ENCODE measurements around the gene ALG1. TPM values are rescaled to one million over a fixed set of nuclear protein-coding genes. Genes with fewer than 3 reads are reported as not detected.
A peak's percentile ranks its signal among the peaks of the same experiment; 100 is the strongest.

ALG1 gene
- total and polyA plus RNA-seq, 10 of the 15 experiments (the other 5 are each of a cell fraction or from before 2014, with no cell fraction given): 1.5 to 43.2 (median 23.8) TPM

- TF ChIP-seq, protein P1, sequence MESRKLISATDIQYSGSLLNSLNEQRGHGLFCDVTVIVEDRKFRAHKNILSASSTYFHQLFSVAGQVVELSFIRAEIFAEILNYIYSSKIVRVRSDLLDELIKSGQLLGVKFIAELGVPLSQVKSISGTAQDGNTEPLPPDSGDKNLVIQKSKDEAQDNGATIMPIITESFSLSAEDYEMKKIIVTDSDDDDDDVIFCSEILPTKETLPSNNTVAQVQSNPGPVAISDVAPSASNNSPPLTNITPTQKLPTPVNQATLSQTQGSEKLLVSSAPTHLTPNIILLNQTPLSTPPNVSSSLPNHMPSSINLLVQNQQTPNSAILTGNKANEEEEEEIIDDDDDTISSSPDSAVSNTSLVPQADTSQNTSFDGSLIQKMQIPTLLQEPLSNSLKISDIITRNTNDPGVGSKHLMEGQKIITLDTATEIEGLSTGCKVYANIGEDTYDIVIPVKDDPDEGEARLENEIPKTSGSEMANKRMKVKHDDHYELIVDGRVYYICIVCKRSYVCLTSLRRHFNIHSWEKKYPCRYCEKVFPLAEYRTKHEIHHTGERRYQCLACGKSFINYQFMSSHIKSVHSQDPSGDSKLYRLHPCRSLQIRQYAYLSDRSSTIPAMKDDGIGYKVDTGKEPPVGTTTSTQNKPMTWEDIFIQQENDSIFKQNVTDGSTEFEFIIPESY (IDR thresholded peaks at IDR 0.05): no peak
- TF ChIP-seq HCFC1 (IDR thresholded peaks at IDR 0.05; ENCODE audit: low read length) (peak; percentile 59), GABPA (IDR thresholded peaks at IDR 0.05; ENCODE audit: low read depth) (no peak), NFYA (IDR thresholded peaks at IDR 0.05; ENCODE audit: borderline replicate concordance, low read depth, low read length) (no peak), NBN (IDR thresholded peaks at IDR 0.05) (no peak; the same call in 1 of the 2 replicates), FOS (IDR thresholded peaks at IDR 0.05; ENCODE audit: borderline replicate concordance, extremely low read depth, insufficient read length) (no peak), NFYB (IDR thresholded peaks at IDR 0.05; ENCODE audit: insufficient read depth, low read depth, low read length) (no peak), EGR1 (IDR thresholded peaks at IDR 0.05; ENCODE audit: borderline replicate concordance in 1 of 2, low read depth in 2 of 2, low read length in 2 of 2) (peak in 1 of 2 experiments; percentile 31; a peak in 1 of 3 replicates), MXI1 (IDR thresholded peaks at IDR 0.05; ENCODE audit: low read depth, low read length) (peak; percentile 94), NKRF (conservative IDR thresholded peaks at IDR 0.05) (peak; percentile 90), ATF3 (IDR thresholded peaks at IDR 0.05; ENCODE audit: borderline replicate concordance, extremely low read depth, low read depth, low read length) (peak; percentile 79; the same call in 1 of the 2 replicates), SIN3A (IDR thresholded peaks at IDR 0.05; ENCODE audit: low read depth, low read length) (peak; percentile 91), FOXK2 (IDR thresholded peaks at IDR 0.05) (peak; percentile 38; the same call in 1 of the 2 replicates), PML (IDR thresholded peaks at IDR 0.05; ENCODE audit: low read length) (peak; percentile 78), PRDM15 (CRISPR knock-in tag; IDR thresholded peaks at IDR 0.05) (peak; percentile 93)
- TF ChIP-seq, protein P2, sequence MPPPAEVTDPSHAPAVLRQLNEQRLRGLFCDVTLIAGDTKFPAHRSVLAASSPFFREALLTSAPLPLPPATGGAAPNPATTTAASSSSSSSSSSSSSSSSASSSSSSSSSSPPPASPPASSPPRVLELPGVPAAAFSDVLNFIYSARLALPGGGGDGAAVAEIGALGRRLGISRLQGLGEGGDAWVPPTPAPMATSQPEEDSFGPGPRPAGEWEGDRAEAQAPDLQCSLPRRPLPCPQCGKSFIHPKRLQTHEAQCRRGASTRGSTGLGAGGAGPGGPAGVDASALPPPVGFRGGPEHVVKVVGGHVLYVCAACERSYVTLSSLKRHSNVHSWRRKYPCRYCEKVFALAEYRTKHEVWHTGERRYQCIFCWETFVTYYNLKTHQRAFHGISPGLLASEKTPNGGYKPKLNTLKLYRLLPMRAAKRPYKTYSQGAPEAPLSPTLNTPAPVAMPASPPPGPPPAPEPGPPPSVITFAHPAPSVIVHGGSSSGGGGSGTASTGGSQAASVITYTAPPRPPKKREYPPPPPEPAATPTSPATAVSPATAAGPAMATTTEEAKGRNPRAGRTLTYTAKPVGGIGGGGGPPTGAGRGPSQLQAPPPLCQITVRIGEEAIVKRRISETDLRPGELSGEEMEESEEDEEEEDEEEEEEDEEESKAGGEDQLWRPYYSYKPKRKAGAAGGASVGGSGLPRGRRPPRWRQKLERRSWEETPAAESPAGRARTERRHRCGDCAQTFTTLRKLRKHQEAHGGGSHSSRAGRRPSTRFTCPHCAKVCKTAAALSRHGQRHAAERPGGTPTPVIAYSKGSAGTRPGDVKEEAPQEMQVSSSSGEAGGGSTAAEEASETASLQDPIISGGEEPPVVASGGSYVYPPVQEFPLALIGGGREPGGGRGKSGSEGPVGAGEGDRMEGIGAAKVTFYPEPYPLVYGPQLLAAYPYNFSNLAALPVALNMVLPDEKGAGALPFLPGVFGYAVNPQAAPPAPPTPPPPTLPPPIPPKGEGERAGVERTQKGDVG (CRISPR knock-in tag; IDR thresholded peaks at IDR 0.05): peak; percentile 92
Observed at GRCh38 chr16:5071681-5072333, at the start of gene ALG1 (continued).

All from GM12878 (cell line).